Dendritic cell treated with granulocyte-macrophage colony-stimulating factor and Interleukin-4, amounts not matched to agents 40 ng/mL and 50 ng/mL, for 4 days (primary cell): ENCODE data around the gene CDS1.

ENCODE experiments used
- H3K27ac Mint-ChIP-seq: one replicate; pipeline ENCODE4 v1.8.0; 2022; ENCODE audit warnings: mild to moderate bottlenecking, mixed read lengths
- H3K27me3 Mint-ChIP-seq: one replicate; pipeline ENCODE4 v1.8.0; 2022; ENCODE audit warnings: mild to moderate bottlenecking, mixed read lengths
- H3K36me3 Mint-ChIP-seq: one replicate; pipeline ENCODE4 v1.8.0; 2022; ENCODE audit warnings: low read depth, mixed read lengths
- H3K4me1 Mint-ChIP-seq: one replicate; pipeline ENCODE4 v1.8.0; 2022; ENCODE audit warnings: low read depth, mixed read lengths
- H3K4me3 Mint-ChIP-seq: one replicate; pipeline ENCODE4 v1.8.0; 2022; ENCODE audit warnings: mild to moderate bottlenecking, moderate library complexity, mixed read lengths
- H3K9me3 Mint-ChIP-seq: one replicate; pipeline ENCODE4 v1.8.0; 2022; ENCODE audit warnings: mixed read lengths
- intact Hi-C: fragments of 100-400 bp; cut with micrococcal nuclease; formaldehyde crosslinking; loops from one replicate; pipeline ENCODE4 v1.15.0; 2022

The CDS1 gene

GRCh38 chr4:84579403-84579776, 3.5 kb upstream of the CDS1 start:
- intact Hi-C loops = no loop called here
- Mint-ChIP-seq H3K4me1 (peaks cover 26% of the 10 kb centered on the region), H3K9me3 (no peaks in the 10 kb centered on the region), H3K27ac (no peak overlapping the region), H3K27me3 (peaks cover 30% of the 10 kb centered on the region), H3K4me3 (no peak overlapping the region), H3K36me3 (peaks cover 6% of the 10 kb centered on the region)

DNA sequence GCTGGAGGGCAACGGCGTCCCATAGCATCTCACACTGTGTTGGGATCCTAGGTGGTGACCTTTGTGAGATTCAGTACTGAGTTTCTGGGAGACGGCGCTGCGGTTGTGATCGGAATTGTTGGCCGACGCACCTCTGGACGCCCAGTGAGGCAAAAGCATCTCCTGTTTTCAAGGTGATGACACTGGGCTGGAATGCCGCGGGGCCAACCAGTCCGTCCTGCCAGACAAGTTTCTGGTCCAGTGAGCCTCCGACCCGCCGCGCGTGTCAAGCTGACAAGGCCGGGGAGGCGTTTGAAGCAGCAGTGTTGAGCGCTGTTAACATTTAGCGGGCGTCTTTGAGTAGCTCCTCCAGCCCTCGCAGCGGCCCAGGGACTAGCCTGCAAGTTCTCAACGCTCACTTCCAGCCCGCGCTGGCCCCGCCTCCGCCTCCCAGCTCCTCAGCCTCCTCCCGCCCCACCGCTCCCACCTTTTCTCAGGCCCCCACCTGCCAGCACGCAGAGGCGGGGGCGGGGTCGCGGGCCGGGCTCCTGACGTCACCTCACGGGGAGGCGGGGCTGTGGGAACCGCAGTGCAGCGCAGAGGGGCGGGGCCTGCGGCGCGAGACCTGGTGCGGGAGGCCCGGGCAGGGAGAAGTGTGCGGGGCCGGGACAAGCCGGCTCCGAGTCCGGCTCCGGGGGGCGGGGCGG, 482 bp upstream of the CDS1 start:
- Mint-ChIP-seq H3K27me3 (peaks cover 50% of the 10 kb centered on the region), H3K4me1 (peaks cover 31% of the 10 kb centered on the region), H3K36me3 (peaks cover 10% of the 10 kb centered on the region), H3K27ac (peak overlapping the region; percentile 70), H3K9me3 (peaks cover 3% of the 10 kb centered on the region), H3K4me3 (peak overlapping the region; percentile 76)
- intact Hi-C loops = loop anchor here (5.0 kb wide), 2 partner anchors 100 to 385 kb away; partner anchors contain the start of gene WDFY3

DNA sequence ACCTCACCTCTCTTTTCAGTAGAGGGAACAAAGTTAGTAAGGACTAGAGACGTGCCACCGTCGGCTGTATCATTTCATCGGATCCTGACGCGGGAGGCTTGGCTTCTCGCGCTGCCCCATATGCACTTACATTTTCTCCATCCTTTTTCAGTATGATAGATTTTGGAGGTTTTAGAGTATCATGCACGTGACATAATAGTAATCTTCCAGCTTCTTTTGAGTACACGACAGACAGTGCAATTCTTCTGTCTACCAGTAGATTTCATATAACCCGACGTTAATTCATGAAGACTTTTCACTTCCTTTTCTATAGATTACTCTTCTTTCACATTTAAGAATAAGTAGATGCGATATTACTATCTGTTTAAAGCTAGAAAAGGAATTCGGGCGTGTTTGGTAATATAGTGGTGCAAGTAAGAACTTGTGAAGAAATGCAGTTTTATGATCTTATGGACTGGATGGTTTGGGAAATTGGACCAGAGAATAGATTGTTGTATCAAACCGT, 1.0 kb downstream of the CDS1 start:
- H3K4me3 Mint-ChIP-seq = peak overlapping the region; percentile 84
- intact Hi-C loops = loop anchor here (5.0 kb wide), 2 partner anchors 98 to 383 kb away; partner anchors contain the start of gene WDFY3
- H3K9me3 Mint-ChIP-seq = peaks cover 18% of the 10 kb centered on the region
- H3K4me1 Mint-ChIP-seq = peaks cover 28% of the 10 kb centered on the region
- peaks cover 57% of the 10 kb centered on the region for H3K27me3 Mint-ChIP-seq
- peaks cover 22% of the 10 kb centered on the region for H3K36me3 Mint-ChIP-seq
- H3K27ac Mint-ChIP-seq = peak overlapping the region; percentile 70

- Mint-ChIP-seq H3K9me3 (peaks cover 18% of the 10 kb centered on the region), H3K4me1 (peaks cover 28% of the 10 kb centered on the region), H3K27ac (no peak overlapping the region), H3K4me3 (no peak overlapping the region), H3K27me3 (peaks cover 60% of the 10 kb centered on the region), H3K36me3 (peaks cover 22% of the 10 kb centered on the region)
- intact Hi-C loops = no loop called here
Measured at GRCh38 chr4:84585251-84585650, 2.3 kb downstream of the CDS1 start.

- Mint-ChIP-seq H3K4me1 (peaks cover 16% of the 10 kb centered on the region), H3K27ac (no peak overlapping the region), H3K27me3 (peaks cover 16% of the 10 kb centered on the region), H3K36me3 (no peaks in the 10 kb centered on the region), H3K9me3 (no peaks in the 10 kb centered on the region), H3K4me3 (no peak overlapping the region)
- intact Hi-C loops = no loop called here
Measured at GRCh38 chr4:84594724-84595123, 11.8 kb downstream of the CDS1 start.

- intact Hi-C loops = no loop called here
- no peak overlapping the region for H3K27ac Mint-ChIP-seq
- no peaks in the 10 kb centered on the region for H3K9me3 Mint-ChIP-seq
- peaks cover 18% of the 10 kb centered on the region for H3K27me3 Mint-ChIP-seq
- H3K36me3 Mint-ChIP-seq = no peaks in the 10 kb centered on the region
- H3K4me3 Mint-ChIP-seq = no peak overlapping the region
- peaks cover 16% of the 10 kb centered on the region for H3K4me1 Mint-ChIP-seq
Measured at GRCh38 chr4:84596826-84597225, 13.9 kb downstream of the CDS1 start.

GRCh38 chr4:84597450-84597849, 14.5 kb downstream of the CDS1 start:
- H3K27ac Mint-ChIP-seq = no peak overlapping the region
- H3K4me3 Mint-ChIP-seq = no peak overlapping the region
- H3K9me3 Mint-ChIP-seq = no peaks in the 10 kb centered on the region
- intact Hi-C loops = no loop called here
- H3K36me3 Mint-ChIP-seq = no peaks in the 10 kb centered on the region
- peaks cover 16% of the 10 kb centered on the region for H3K4me1 Mint-ChIP-seq
- H3K27me3 Mint-ChIP-seq = peaks cover 19% of the 10 kb centered on the region

DNA sequence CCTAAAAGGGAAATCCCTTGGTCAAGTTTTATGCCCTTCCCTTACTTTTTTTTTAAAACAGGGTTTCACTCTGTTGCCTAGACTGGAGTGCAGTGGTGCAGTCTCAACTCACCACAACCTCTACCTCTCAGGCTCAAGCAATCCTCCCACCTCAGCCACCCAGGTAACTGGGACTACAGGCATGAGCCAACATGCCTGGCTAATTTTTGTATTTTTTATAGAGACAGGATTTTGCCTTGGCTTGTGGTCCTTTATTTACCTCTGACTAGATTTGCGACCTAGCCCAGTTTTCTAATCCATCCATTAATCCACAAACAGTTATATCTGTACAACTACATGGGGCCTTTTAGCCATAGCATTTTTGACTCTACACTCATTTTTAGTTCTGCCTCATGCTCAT, 23.7 kb downstream of the CDS1 start:
- H3K36me3 Mint-ChIP-seq = peaks cover 23% of the 10 kb centered on the region
- intact Hi-C loops = no loop called here
- H3K4me3 Mint-ChIP-seq = no peak overlapping the region
- H3K27me3 Mint-ChIP-seq = peaks cover 49% of the 10 kb centered on the region
- H3K27ac Mint-ChIP-seq = no peak overlapping the region
- peaks cover 10% of the 10 kb centered on the region for H3K4me1 Mint-ChIP-seq
- H3K9me3 Mint-ChIP-seq = no peaks in the 10 kb centered on the region

DNA sequence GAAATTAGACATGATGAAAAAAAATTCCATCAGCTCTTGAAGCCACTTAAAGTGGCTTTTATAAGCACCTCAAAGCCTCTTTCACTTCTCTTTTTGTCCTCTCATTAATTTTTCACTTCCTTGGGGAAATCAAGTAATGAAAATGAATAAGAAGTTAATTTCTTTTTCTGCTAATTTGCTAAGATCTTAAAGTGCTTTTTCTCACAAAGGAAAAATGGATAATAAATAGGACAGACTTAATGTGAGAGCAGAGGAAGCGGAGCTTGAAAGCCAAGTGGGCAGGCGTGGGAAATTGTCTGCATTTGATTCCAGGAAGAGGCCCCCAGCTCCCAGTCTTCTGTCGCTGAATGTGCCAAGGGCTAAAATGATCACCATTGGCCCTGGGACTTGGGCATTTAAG, 28.6 kb downstream of the CDS1 start:
- H3K27me3 Mint-ChIP-seq = peaks cover 52% of the 10 kb centered on the region
- no peak overlapping the region for H3K4me3 Mint-ChIP-seq
- H3K9me3 Mint-ChIP-seq = no peaks in the 10 kb centered on the region
- intact Hi-C loops = no loop called here
- H3K4me1 Mint-ChIP-seq = peaks cover 17% of the 10 kb centered on the region
- H3K36me3 Mint-ChIP-seq = peaks cover 23% of the 10 kb centered on the region
- no peak overlapping the region for H3K27ac Mint-ChIP-seq

DNA sequence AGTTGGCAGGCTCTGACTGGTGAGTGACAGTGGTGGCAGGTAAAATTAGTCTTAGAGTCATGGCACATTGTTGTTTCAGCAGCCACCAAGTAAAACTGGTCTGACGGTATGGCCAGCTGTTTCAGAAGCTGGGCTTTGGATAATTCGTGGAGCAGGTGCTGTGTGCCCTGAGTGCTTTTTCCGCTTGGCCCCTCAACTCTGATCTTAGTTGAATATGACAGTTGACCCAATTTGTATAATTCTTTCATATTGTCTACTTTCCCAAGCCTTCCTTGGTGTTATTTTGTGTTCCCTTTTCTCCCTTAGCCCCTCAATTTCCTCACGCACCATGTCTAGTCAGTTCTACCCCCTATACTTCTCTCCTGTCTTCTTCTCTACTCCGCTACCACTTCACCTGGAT, 32.0 kb downstream of the CDS1 start:
- intact Hi-C loops = no loop called here
- Mint-ChIP-seq H3K9me3 (no peaks in the 10 kb centered on the region), H3K36me3 (peaks cover 13% of the 10 kb centered on the region), H3K27me3 (peaks cover 25% of the 10 kb centered on the region), H3K4me1 (peaks cover 17% of the 10 kb centered on the region), H3K27ac (no peak overlapping the region), H3K4me3 (no peak overlapping the region)

- no peaks in the 10 kb centered on the region for H3K9me3 Mint-ChIP-seq
- peaks cover 9% of the 10 kb centered on the region for H3K36me3 Mint-ChIP-seq
- peaks cover 21% of the 10 kb centered on the region for H3K27me3 Mint-ChIP-seq
- no peak overlapping the region for H3K4me3 Mint-ChIP-seq
- peaks cover 17% of the 10 kb centered on the region for H3K4me1 Mint-ChIP-seq
- intact Hi-C loops = no loop called here
- H3K27ac Mint-ChIP-seq = no peak overlapping the region
Measured at GRCh38 chr4:84615355-84615754, 32.4 kb downstream of the CDS1 start.

DNA sequence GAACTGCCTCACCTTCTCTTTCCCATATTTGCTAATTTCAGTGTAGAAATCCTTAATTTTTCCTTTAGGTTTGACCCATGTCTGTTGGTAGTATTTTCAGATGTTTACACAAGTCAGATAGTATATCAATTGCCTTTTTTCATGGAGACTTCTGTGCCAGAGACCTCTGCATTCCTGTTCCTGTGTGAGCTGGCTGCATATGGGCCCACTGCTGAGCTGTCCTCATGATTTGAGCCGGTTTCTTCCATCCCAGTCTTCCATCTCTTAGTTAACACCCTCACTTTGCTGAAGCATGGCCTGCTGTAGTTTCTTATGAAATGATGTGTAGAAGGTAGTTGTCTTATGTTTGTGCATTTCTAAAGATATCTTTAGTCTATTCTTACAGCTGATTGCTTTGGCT, 40.0 kb downstream of the CDS1 start:
- Mint-ChIP-seq H3K4me1 (peaks cover 5% of the 10 kb centered on the region), H3K36me3 (peaks cover 26% of the 10 kb centered on the region), H3K27ac (no peak overlapping the region), H3K4me3 (no peak overlapping the region), H3K27me3 (no peaks in the 10 kb centered on the region), H3K9me3 (no peaks in the 10 kb centered on the region)
- intact Hi-C loops = no loop called here

- Mint-ChIP-seq H3K4me3 (no peak overlapping the region), H3K27ac (no peak overlapping the region), H3K9me3 (no peaks in the 10 kb centered on the region), H3K27me3 (peaks cover 2% of the 10 kb centered on the region), H3K36me3 (peaks cover 19% of the 10 kb centered on the region), H3K4me1 (peaks cover 5% of the 10 kb centered on the region)
- intact Hi-C loops = no loop called here
Measured at GRCh38 chr4:84623661-84624060, 40.7 kb downstream of the CDS1 start.

- H3K4me1 Mint-ChIP-seq = peaks cover 5% of the 10 kb centered on the region
- no peak overlapping the region for H3K27ac Mint-ChIP-seq
- peaks cover 2% of the 10 kb centered on the region for H3K27me3 Mint-ChIP-seq
- peaks cover 18% of the 10 kb centered on the region for H3K36me3 Mint-ChIP-seq
- intact Hi-C loops = no loop called here
- H3K9me3 Mint-ChIP-seq = no peaks in the 10 kb centered on the region
- no peak overlapping the region for H3K4me3 Mint-ChIP-seq
Measured at GRCh38 chr4:84626673-84627072, 43.7 kb downstream of the CDS1 start.

GRCh38 chr4:84631573-84631972, 48.6 kb downstream of the CDS1 start:
- Mint-ChIP-seq H3K27me3 (peaks cover 7% of the 10 kb centered on the region), H3K9me3 (no peaks in the 10 kb centered on the region)
- intact Hi-C loops = no loop called here

More at GRCh38 chr4:84631573-84631972, 48.6 kb downstream of the CDS1 start:
- Mint-ChIP-seq H3K4me1 (no peaks in the 10 kb centered on the region), H3K27ac (no peak overlapping the region), H3K36me3 (peaks cover 13% of the 10 kb centered on the region), H3K4me3 (no peak overlapping the region)
